ENCODE measurements around the gene DNAAF2.

DNA sequence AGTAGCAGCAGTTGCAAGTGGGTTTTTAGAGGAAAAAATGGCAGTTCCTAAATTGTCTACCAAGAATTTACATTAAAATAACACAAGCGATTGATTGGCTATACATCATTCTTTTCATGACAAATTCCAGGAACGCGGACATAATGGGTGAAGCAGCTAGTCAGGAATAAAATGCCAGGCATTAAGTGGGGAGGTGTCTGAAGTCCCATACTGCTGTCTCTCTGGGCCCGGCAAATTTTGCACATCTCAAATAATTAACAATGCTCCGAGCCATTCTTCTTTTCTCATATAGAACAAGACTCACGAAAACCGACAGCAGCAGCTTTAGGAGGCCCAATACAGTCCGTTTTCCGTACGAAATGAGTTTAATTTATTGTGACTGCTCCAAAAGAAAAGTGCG lies 15.3 kb downstream of the DNAAF2 start:
- TF ChIP-seq POLR2A (IDR thresholded peaks at IDR 0.05; ENCODE audit: low read length), result no peak
- no peak for TF ChIP-seq GATA1 (IDR thresholded peaks at IDR 0.05; ENCODE audit: low read depth, low read length)
